ENCODE measurements around the gene STIM1.

STIM1 gene

DNA sequence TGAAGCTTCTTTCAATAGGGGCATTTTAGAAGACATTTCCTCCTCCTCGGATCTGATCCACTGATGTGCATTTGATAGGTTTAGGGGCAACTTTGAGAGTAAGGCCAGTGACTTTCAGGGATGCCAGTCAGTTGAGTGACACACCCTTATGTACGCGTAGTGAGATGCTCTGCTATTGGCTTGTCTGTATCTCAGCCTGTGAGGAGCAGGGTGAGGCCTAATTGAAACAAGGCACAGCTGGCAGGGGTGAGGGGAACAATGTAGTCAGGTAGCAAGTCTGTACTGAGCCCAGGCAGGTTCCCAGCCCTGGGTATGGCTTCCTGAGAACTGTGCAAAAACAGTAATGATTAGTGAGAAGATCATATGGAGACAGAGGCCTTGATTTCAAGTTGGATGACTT is 61.5 kb downstream of the STIM1 start:
- DNase-seq (ENCODE audit: low read depth in 3 of 3), result peak in 1 of 3 experiments; percentile 29

DNA sequence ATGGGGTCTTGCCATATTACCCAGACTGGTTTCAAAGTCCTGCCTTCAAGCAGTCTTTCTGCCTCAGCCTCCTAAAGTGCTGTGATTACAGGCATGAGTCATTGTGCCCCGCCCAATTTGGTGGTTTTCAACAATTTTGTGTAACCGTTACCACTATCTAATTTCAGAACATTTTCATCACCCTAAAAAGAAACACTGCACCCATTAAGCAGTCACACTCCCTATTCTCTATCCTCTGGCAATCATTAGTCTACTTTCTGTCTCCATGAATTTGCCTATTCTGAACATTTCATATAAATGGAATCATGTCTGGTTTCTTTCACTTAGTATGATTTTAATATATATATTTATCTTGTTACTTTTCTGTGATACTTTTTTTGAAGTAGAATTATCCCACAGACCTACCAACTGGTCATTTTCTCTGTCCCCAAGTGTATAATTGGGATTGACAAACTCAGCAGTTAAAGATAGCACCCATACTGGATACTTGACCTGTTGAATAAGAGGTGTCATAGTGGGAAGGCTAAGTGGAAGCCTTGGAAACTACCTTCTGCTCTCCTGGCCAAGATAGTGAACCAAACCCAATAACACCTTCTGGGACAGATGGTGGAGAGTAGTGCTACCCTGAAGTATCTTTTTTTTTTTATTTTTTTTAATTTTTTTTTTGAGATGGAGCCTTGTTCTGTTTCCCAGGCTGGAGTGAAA is 64.8 kb downstream of the STIM1 start:
- DNase-seq (ENCODE audit: low read depth in 3 of 3), result peak; percentile 40 to 73 (median 51)

DNA sequence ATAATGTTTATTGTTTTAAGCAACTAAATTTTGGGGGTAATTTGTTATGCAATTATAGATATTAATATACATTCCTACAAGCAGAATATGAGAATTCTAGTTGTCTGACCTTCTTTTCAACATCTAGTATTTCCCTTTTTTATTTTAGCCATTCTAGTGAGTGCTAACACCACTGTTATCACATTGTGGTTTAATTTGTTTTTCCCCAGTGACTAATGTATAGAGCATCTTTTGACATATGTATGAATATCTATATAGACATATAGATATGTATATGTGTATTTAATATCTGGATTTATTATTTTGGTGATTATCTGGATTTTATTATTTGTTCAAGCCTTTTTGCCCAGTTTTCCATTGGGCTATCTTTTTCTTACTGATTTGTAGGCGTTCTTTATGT is 66.6 kb downstream of the STIM1 start:
- DNase-seq (ENCODE audit: low read depth in 3 of 3), result no peak

DNA sequence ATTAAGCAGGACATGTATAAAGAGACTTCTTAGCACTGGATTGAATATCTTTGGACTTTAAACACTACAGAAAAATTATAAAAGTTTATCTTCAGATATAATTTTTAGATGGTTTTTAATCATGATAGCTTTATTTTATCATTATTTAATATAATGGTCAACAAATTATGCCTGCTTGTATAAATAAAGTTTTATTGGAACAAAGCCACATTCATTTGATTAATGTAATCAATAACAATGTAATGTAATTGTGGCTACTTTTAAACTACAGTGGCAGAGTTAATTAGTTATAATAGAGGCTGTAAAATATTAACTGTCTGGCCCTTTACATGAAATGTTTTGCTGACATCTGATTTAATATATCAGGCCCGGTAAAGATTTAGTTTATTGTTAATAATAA is 70.0 kb downstream of the STIM1 start:
- DNase-seq (ENCODE audit: low read depth in 3 of 3), result no peak

DNA sequence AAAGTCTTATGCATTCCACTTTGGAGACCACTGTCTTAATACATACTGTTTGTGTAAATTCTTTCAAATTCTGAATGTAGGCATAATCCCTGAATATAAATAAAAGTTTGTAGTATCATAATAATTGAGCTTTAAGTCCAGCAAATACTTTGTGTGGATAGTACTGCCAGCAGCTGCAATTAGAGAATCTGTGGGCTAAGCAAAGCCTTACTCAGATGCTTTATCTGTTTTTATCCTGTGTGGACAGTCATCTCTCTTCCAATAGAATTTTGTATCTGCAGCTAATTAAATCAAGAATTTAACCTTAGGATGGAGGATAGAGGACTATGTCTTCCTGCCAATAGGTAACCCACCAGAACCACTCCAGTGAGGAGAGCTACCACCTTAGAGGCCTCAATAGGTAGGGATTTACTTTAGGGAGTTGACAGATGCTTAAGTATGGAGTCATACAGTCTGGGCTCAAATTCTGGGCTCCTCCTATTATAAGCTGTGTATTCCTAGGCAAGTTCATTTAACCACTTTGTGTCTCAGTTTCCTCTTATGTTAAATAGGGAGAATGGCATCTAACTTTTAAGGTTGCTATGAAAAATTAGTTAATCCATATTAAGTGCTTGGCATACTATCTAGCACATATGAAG is 71.1 kb downstream of the STIM1 start:
- no peak for DNase-seq (ENCODE audit: low read depth in 3 of 3)

DNA sequence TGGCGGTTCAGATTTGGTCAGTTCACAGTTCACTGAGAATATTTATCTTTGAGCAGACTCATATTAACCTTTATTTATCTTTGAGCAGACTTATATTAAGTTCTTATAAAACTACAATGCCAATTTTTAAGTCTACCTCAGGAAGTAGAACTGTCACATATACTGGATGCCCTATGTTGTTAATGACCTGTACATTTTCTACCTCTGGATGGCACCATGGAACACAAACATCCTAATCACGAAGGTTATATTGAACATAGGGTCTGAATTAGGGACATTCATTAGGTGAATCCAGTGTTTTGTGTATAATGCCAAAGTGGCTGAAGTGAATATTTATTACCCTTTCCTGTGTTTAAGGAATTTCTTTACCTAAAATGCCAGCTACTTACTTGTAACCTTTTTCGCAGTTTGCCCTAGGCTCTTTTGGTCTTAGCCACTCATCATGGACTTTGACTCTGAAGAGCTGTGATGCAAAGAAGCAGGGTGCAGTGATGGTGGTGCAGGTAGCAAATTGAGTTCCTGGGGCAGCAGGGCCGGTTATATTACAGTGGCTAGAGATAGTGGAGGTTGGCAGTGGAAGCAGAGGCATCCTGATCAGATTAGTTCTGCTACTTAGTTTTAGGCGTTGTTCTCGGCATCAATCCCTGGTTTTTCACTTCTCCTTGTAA is 71.8 kb downstream of the STIM1 start:
- DNase-seq (ENCODE audit: low read depth in 3 of 3), result no peak

DNA sequence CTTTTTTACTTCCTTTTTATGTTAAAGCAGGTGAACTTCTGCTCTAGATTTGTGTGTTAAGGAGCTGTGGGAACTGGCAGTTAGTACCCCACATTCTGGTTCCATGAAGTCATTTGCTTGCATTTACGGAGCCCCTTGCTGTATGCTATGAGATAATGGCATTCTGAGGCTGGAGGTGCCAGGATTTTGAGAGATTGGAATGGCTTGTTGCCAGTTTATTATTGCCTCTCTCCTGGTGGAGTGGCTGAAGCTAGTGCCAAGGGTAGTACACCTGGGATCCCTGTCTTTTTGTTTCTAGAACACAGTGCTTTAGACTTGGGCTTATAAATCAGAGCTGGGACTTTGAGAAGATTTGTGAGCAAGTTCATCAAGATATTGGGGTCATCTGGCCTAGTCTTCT is 73.8 kb downstream of the STIM1 start:
- DNase-seq (ENCODE audit: low read depth in 3 of 3), result no peak

DNA sequence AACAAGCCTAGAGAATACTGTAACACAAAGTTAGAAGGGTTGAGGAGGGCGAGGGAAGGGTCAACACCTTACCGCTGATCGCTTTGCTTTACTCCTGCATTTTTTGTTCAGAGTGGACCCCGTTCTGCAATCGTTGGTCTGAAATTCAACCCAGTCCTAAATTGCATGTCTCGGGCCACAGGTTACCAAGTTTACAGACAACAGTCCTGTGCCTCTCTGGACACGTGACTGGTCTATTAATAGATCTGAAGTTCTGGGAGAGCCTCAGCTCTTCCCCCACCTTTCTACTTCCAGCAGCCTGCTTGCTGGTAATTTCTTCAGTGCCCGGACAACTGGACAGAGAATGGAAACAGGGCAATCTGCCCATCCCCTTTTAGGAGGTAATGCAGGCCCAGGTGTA is 74.2 kb downstream of the STIM1 start:
- DNase-seq (ENCODE audit: low read depth in 3 of 3), result no peak

DNA sequence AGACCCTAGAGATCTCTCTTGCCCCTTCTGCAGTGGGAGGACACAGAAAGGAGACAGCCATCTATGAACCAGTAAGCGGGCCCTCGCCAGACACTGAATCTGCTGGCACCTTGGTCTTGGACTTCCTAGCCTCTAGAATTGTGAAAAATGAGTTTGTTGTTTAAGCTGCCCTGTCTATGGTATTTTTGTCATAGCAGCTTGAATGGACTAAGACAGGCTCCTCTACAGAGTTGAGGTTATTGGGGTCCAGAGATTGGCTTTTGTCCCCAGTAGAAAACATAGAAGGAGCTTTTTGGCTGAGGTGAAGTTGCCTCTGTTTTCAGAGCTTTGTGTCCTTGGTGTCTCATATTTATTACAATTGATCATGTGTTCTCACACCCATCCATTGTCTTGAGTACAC is 77.2 kb downstream of the STIM1 start:
- DNase-seq (ENCODE audit: low read depth in 3 of 3), result no peak

DNA sequence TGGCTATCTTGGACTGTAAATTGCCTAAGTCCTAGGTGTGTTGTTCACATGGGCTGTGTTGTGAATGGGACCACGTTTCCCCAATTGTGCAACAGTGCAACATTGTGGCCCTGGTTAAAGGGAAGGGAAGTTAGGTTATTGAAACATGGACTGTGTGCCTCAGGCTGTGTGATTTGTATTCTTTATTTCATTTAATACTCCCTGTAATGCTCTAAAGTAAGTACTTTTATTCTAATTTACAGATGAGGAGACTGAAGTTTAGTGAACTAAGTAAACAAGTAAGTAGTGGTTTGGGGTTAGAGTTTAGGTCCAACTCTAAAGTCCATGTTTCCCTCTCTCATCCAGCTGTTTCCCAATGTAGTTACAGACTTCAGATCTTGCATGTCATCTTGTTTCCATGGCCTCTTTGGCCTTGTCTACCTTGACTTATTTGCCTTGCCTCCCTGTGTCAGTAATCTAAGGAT is 77.7 kb downstream of the STIM1 start:
- DNase-seq (ENCODE audit: low read depth in 3 of 3), result no peak

DNA sequence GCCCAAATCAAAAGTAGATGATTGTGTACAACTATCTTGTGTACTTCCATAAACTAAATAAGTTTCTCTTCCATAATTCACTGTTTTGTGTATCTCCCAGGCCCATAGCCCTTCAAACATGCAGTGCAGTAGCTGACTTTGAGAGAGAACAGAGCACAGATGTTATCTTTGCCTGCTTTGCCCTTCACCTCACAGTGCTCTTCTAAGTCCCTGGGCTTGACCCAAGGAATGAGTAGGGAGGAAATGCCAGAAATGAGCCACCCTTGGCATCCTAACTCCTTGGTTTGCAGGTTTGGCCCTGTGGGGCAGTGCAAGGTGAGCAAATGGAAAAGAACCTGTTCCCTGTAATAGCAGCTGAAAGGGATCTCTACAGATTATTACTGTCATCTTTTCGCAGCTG is 79.2 kb downstream of the STIM1 start:
- DNase-seq (ENCODE audit: low read depth in 3 of 3), result no peak

DNA sequence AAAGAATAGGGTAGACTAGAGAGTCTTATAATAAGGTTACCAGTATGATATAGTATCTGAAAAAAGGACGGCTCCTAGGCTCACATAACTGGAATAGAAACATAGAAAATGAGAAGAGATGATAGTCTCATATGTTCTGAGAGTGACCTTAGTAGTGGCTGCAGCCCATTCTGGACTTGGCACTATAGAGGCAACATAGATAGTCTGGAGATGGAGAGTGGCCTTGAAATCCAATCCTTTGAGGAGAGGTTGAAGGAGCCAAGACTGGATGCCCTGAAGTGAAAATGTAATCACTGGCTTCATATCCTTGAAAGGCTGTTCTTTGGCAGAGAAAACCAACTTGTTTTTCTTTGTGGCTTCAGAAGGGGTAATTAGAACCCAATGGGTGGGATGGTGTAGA is 81.1 kb downstream of the STIM1 start:
- no peak for DNase-seq (ENCODE audit: low read depth in 3 of 3)

DNA sequence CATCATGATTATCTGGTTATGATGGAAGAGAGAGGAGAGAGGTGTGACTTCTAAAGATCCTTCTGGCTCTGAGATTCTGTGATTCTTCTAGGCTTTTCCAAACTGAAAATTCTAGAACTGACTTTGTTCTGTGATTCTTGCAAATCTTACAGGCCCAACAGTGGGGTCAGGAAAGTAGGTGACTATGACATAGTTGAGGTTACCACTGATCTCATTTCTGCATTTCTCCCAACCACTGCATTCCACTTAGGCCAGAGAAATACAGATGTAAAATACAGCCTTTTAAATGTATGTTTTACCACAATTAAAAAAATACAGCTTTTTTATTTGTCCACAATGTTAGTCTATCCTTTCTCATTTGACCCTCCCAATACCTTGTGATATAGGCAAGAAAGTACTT is 83.7 kb downstream of the STIM1 start:
- DNase-seq (ENCODE audit: low read depth in 3 of 3), result no peak

DNA sequence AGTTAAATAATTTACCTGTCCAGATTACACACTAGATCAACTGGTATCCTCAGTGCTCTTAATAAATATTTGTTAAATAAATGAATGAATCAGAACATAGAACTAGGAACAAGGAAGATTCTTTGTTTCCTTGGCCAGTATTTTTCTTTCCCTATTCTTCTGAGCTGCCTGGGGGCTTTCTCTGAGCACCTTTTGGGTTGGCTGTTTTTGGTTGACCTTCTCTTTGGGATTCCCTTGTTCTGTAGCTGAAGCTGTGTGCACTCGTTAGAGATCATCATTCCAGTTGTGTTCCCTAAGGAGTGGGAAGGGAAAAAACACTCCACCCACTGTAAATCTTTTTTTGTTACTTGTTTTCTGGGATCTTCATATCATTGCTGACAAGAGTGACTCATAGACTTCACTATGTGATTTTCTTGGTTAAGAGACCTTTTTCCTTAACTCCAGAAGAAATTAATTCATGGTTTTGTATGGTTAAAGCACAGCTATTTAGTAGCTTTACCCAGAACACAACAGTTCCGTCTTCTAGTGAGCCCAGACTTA is 84.3 kb downstream of the STIM1 start:
- no peak for DNase-seq (ENCODE audit: low read depth in 3 of 3)

DNA sequence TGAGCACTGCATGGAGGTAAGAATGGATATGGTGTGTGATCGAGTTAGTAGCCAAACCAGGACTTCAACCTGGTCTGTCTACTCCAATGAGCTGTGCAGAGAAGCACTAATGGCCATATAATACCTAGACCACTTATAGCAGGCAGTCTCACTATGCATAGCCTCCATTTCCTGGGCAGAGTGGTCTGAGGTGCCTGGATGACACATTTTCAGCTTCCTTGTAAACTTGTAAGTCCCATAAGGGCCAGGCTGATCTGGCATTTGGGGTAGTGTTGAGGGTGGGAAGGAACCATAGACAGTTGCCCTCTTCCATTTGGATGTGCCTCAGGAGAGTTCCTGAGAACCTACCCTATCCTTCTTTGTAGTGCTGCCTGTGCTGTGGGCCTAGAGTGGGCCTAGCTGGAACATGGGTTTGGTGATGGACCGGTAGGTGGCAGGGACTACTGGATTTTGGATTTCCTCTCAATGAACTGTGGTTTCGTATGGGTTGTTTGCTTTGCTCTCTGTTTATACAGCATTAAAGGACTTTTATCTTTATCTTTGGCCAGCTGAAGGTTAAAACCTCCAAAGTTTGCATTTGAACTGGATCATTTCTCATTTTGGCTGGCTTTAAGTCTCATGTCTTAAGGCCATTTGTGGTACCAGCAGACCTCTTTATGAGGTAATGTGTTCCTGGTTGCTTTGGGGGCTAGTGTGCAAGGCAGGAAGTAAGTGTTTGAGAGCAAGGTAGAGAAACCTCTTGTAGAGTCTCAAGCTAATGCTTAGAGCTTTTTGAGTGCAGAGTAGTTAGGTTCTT is 86.9 kb downstream of the STIM1 start:
- no peak for DNase-seq (ENCODE audit: low read depth in 3 of 3)

DNA sequence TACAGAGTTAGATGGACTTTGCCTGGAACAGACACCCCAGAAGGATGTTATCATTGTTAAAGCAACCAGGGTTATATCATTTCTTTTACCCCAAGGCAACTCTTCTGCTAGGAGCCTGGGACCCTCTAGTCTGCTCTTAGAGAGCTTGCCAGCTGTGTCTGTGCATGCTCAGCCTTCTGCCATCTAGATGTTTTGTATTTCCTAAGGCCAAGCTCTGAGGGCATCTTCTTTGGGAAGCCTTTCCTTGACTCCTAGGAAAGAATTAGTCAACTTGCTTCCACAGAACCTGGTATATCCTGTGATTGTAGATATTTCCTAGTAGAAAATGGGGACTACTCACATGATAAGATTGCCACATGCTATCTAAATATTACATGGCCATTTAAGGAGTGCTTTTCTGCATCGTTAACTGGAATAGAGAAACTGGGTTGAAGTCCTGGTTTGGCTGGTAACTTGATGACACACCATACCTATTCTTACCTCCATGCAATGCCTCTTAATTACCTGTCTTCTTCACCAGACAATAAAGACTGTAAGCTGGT is 87.6 kb downstream of the STIM1 start:
- no peak for DNase-seq (ENCODE audit: low read depth in 3 of 3)

DNA sequence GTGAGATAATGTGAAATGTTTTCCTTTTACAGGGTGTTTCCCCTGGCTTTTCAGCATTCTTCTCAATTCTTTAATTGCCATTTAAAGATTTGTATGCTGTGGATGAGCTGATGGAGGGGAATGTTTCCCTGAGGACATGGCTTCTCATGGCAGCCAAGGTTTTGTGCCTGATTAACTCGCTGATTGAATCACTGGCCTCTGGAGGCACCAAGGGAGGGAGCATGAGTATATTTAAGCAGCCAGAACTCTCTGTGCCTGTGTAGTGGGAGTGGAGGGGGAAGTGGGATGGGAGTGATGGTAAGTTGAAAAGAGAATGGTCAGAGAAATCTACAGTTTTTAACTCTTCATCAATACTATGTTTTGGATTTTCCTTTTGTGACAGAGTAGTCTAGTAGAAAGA is 88.7 kb downstream of the STIM1 start:
- no peak for DNase-seq (ENCODE audit: low read depth in 3 of 3)

DNA sequence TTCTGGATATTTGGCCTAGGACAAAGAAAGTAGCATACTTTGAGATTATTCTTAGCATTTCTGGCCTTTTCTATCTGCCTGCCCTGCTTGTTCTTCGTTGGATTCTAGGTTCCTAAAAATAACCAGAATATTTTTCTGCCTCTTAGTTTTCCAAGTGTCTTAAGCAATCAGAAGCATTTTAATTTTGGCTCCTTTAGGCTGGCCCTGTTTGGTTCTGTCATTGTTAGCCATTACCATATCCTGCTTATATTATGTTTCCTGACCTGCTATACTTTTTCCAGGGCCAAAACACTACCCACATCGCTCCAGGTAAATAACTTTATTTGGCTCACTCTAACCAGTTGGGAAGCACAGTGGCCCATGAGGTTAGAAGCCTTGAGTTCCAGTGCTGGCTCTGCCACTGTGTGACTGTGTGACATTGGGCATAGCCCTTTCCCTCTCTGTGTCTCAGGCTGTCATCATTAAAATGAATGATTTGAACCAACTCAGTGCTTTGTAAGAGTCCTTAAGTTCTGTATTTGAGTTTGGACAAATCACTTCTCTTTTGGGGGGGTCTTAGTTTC is 91.1 kb downstream of the STIM1 start:
- DNase-seq (ENCODE audit: low read depth in 3 of 3), result no peak

DNA sequence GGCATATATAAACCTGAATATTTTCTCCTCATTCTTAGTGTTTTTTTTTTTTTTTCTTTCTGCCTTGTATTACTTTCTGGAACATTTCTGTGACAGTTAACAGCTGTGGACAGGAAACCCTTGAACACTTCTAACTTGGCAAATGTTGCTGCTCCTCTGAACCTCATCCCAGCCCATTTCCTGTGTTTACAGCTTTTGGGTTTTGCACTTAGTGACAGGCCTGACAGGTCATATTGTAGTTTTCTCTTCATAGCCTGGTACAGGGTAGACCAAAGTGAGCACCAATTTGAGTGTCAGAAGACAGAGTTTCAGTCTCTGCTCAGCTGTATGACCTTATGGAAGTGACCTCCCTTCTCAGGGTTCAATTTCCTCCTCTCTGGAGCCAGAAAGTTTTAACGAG is 91.6 kb downstream of the STIM1 start:
- DNase-seq (ENCODE audit: low read depth in 3 of 3), result peak in 1 of 3 experiments; percentile 28

DNA sequence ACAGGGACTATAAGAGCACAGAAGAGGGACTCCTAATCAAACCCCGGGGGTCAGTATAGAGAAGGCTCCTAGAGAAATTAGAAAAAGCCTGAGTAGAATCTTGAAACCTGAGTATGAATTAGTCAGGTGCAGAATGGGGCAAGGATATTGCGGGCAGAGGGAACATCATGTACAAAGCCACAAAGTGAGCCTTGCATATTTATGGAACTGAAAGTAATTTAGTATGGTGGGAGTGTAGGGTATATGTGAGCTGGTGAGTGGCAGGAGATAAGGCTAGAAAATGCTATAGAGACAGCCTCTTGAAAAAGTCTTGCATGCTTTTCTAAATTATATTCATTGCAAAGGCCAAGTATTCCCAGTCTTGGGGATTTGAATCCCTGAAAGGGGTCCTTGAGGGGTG is 93.7 kb downstream of the STIM1 start:
- no peak for DNase-seq (ENCODE audit: low read depth in 3 of 3)

DNA sequence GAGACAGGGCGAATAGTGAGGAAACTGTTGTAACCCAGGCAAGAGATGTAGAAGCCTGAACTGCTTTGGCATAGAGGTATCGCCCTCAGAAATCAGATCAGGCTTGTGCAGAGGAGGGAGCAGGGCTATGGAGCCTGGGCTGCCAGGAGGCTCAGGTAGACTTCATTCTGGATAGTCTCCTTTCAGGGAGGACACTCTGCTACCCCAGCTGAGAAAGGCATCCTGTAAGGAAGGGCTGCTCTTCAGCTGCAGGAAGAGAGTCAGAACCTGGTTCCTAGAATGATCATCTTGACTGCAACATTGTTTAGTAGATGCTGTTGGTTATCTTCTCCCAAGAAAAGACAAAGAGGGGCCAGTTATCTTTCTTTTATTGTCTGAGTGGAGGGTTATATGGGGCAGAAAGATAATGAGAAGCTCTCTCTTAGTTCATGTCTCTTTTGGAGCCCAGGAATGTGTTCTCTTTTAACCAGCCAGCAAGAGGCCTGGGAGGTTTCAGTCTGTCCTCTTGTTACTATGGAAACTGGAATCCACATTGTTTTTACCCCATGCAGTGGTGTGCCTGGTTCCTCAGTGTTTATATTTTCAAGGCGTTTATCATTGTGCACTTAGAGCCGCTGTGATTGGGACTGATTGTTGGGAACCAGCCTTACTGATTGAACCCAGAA is 95.7 kb downstream of the STIM1 start:
- DNase-seq (ENCODE audit: low read depth in 3 of 3), result no peak
